HT1080 (cell line): Measurements from ENCODE around the gene ERAP2. TPM values are rescaled to one million over a fixed set of nuclear protein-coding genes. Genes with fewer than 3 reads are reported as not detected.

Source experiments
- DNase-seq: peaks from one replicate; pipeline ENCODE4 v3.0.0-alpha.2; 2015; ENCODE audit warnings: low read depth
- small RNA-seq: library from RNA; depleted of rRNA; stranded (forward); fragments of <200 nt; gene quantifications from one replicate; pipeline ENCODE3, GENCODE V24; 2014
- total RNA-seq: library from RNA; depleted of rRNA; stranded (reverse); fragments of >200 nt; shearing (Covaris generic); gene quantifications from 2 replicates; pipeline ENCODE4 v1.2.3, GENCODE V29; 2014; rRNA removed

ERAP2 gene
- total RNA-seq, 1 experiment from 2014 or later, result 40.2 TPM

GRCh38 chr5:96958977-96959376, 82.7 kb downstream of the ERAP2 start:
- DNase-seq, result no peak

DNA sequence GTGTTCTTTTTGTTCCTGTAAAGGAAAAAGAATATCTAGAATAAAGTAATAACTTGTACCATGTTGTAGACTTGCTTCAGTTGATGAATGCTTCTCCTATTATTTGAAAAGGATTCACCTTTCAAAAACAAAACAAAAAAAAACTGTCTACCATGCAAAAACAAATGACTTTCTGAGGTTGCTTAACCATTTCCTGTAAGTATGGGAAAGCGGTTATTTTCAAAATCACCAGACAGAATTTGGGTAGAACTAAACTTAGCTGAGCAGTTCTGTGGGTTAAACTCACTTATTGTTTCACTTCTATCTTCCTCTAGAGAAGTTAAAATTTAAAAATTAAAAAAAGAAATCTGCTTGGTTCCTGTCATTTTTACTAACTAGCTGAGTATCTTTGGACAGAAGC, 84.8 kb downstream of the ERAP2 start:
- peak; percentile 7 for DNase-seq

- no peak for DNase-seq
Measured at GRCh38 chr5:96962540-96962991, 86.3 kb downstream of the ERAP2 start.

- peak; percentile 53 for DNase-seq
Measured at GRCh38 chr5:96963267-96963666, 87.0 kb downstream of the ERAP2 start.

GRCh38 chr5:96966801-96967200, 90.5 kb downstream of the ERAP2 start:
- DNase-seq, result no peak

DNA sequence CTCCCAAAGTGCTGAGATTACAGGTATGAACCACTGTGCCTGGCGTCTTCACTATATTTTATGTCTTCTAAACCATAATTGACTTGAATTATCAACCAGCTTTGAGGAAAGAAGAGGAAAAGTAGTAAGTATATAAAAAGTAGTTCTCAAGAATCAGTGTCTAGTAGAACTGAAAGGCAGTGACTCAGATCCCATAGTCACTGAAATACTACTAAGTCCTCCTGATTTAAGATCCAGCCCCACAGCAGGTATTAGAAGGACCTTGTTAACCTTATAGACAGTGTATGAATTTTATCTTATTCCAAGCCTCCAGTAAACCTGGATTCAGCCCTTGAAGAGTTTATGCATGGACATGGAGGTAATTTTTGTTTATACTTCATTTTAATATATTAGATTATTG, 91.1 kb downstream of the ERAP2 start:
- peak; percentile 11 for DNase-seq

DNA sequence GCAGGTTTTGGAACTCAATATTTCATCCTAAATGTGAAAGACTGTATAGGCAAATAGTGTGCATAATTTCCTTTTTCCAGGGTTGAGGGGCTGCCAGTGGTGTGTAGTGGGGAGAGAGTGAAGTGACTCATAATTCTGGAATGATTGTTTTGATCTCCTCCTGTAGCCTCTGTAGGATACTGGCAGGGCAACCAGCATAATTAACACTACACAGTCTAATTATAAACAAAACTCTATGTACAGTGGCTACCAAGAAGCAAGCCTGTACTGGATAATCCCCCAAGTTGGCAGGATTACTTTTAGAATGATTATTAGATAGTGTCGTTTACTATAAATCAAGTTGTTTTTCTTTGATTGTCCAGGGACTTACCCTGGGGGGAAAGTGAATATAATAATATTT, 91.8 kb downstream of the ERAP2 start:
- peak; percentile 82 for DNase-seq

- no peak for DNase-seq
Measured at GRCh38 chr5:96968614-96969013, 92.3 kb downstream of the ERAP2 start.

Small RNA genes within 50 kb of the gene (small RNA-seq; reads per million reads assigned to genes)
- not detected for gene RF00019

Other genes starting within 250 kb of the ERAP2 start
- gene CAST, start 214.1 kb upstream of the ERAP2 start, total RNA-seq, result 110 and 123 TPM in 2 replicates
- gene ERAP1, start 68.6 kb upstream of the ERAP2 start, total RNA-seq, result 17.3 and 26.2 TPM in 2 replicates
- 16.2 and 16.4 TPM in 2 replicates for gene LNPEP, start 59.6 kb downstream of the ERAP2 start, total RNA-seq